GM20000 (cell line): ENCODE data around the gene GTF2IRD1.
"Not testable (repeated sequence)": the region's sequence is repeated elsewhere in the genome, so short reads cannot be mapped to it uniquely, and the experiment has no call there.

Source experiments
- DNase-seq: peaks from one replicate; pipeline ENCODE4 v3.0.0; 2012; ENCODE audit warnings: low spot score
- TF ChIP-seq, protein P1 (sequence below): IDR thresholded peaks from 2 replicates; pipeline ENCODE4 v1.5.1; 2012; ENCODE audit warnings: mild to moderate bottlenecking, control low read depth; ENCODE audit errors: extremely low read depth, missing control alignments

Gene GTF2IRD1

DNA sequence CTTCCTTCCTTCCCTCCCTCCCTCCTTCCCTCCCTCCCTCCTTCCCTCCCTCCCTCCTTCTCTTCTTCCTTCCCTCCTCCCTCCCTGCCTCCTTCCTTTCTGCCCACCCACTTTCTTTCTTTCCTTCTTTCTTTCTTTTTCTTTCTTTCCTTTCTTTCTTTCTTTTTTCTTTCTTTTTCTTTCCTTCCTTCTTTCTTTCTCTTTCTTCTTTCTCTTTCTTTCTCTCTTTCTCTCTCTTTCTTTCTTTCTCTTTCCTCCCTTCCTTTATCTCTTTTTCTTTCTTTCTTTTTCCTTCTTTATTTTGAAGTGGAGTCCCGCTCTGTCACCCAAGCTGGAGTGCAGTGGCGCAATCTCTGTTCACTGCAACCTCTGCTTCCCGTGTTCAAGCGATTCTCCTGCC lies 33.7 kb upstream of the GTF2IRD1 start:
- no peak for DNase-seq
- TF ChIP-seq, protein P1, sequence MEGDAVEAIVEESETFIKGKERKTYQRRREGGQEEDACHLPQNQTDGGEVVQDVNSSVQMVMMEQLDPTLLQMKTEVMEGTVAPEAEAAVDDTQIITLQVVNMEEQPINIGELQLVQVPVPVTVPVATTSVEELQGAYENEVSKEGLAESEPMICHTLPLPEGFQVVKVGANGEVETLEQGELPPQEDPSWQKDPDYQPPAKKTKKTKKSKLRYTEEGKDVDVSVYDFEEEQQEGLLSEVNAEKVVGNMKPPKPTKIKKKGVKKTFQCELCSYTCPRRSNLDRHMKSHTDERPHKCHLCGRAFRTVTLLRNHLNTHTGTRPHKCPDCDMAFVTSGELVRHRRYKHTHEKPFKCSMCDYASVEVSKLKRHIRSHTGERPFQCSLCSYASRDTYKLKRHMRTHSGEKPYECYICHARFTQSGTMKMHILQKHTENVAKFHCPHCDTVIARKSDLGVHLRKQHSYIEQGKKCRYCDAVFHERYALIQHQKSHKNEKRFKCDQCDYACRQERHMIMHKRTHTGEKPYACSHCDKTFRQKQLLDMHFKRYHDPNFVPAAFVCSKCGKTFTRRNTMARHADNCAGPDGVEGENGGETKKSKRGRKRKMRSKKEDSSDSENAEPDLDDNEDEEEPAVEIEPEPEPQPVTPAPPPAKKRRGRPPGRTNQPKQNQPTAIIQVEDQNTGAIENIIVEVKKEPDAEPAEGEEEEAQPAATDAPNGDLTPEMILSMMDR = no peak

DNA sequence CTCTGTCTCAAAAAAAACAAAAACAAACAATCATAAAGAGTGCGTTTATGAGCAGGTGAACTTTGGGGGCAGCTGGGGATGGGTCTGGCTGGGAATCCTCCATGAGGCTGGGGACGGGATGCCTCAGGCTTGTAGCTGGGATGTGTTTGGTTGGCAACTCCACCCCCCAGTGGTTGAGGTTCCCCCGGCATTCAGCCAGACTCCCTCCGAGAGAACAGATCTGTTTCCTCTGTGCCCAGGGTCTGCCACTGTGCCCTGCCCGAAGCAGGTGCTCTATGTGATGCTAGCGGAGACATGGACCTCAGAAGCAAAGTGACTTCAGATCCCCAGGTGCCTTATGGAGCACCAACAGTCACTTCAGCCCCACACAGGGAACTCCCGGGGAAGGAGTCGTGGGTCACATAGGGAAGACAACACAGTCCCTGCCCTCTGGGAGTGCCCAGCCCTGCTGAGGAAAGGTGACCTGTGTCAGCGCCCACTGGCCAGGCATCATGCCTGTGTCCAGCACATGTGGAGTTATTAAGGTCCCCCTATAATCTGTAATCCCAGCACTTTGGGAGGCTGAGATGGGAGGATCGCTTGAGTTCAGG lies 29.3 kb upstream of the GTF2IRD1 start:
- DNase-seq = no peak
- TF ChIP-seq, protein P1 = no peak

DNA sequence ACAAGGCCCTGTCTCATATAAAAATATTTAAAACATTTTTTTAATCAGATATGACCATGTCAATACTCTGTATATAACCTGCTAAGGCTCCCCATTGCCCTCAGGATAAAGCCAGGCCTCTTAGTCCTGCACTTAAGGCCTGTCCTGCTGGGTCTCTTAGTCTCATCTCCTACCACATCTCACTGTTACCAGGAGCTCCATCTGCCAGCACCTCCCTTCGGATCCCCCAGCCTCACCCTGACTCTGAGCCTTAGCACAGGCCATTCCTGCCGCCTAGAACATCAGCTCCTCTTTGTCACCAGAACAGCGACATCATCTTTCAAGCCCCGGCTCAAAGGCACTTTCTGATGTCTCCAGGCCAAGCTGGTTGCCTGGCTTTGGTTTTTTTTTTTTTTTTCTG lies 25.7 kb upstream of the GTF2IRD1 start:
- no peak for DNase-seq
- TF ChIP-seq, protein P1 = no peak

DNA sequence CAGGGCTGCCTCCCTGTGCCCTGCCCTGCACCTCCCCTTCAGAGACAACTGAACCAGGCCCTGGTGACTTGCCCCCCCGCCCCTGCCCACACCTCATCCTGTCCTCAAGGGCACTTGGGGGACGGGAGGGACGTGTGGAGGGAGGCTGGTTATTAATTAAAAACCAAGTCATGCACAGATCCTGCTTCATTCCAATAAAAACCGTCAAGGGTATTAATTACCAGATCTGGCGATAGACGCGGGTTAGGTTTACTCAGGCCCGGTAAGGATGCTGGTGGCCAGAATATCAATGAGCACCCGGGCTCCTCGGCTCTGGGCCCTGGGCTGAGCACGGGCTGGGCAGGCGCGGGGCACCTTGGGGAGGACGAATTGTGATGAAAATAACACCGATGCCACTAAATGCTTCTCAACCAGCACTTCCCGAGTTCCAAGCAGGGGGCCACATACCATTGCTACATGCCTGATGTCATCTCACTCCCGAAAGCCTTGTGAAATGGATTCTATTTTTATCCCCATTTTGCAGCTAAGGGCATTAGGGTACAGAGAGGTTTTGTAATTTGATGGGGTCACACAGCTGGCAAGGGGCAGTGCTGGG lies 24.5 kb upstream of the GTF2IRD1 start:
- TF ChIP-seq, protein P1 = no peak
- DNase-seq = no peak

DNA sequence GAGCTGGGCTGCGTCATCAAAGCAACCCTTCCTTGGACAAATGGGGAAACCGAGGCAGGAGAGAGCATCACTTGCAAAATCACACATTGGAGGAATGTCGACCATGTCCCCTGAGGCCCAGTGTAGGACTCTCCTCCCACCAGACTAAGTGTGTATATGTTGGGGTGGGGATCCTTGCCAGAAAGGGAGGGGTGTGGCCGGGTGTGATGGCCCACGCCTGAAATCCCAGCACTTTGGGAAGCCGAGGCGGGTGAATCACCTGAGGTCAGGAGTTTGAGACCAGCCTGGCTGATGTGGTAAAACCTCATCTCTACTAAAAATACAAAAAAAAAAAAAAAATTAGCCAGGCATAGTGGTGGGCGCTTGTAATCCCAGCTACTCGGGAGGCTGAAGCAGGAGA lies 23.3 kb upstream of the GTF2IRD1 start:
- DNase-seq = not testable (repeated sequence)

DNA sequence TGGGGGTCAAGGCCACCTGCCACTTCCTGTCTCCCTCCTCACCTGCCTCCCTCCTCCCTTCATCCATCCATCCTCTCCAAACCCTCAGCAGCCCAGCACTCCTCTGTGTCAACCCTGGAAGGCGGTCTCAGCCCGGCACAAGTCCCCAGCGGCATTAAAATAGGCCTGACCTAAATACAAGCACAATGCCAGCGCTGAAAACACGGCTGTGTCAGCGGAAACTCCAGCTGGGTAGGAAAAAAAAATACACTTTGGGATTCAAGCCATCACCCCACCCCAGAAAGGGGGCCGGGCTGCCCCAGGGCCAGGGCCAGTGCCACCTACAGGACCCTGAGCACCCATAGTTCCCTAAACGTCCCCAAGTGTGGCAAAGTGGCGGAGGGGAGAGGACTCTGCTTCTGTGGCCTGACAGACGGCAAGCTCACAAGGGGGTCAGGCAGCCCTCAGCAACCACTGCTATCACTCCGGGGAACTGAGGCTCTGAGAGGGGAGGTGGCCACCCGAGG lies 22.7 kb upstream of the GTF2IRD1 start:
- DNase-seq = no peak
- TF ChIP-seq, protein P1 = no peak

DNA sequence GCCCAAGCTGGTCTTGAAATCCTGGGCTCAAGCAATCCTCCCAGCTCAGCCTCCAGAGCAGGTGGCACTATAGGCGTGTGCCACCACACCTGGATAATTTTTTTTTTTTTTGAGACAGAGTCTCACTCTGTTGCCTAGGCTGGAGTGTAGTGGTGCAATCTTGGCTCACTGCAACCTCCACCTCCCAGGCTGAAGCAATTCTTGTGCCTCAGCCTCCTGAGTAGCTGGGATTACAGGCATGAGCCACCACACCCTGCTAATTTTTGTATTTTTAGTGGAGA lies 16.5 kb upstream of the GTF2IRD1 start:
- not testable (repeated sequence) for DNase-seq

DNA sequence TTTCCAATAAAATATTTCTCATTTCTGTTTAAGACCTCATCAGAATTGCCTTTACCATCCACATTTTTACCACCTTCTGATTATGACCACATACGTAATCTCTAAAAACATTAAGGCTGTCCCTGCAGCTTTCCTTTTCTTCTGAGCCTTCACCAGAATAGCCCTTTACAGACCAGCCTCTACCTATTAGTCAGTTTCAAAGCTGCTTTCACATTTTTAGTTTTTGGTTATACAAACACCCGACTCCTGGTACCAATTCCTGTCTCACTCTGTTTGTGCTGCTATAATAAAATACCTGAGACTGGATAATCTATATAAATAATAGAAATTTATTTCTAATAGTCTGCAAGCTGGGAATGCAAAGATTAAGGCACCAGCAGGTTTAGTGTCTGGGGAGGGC lies 15.4 kb upstream of the GTF2IRD1 start:
- TF ChIP-seq, protein P1 = no peak
- no peak for DNase-seq

DNA sequence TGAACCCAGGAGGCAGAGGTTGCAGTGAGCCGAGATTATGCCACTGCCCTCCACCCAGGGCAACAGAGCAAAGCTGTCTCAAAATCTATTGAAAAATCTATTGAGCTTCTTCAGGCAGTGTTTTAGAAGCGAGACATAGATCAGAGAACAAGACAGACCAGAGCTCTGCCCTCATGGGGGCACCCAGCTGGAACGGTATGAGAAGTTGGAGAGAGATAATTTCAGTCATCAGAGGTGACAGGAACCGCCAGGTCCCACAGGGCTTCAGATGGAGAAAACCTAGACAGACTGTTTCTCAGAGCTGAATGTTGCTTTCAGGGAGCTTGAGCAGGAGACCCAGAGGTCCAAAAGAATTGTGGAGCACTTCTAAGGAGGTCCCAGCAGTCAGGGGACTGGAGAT lies 14.2 kb upstream of the GTF2IRD1 start:
- no peak for DNase-seq
- TF ChIP-seq, protein P1 = no peak

DNA sequence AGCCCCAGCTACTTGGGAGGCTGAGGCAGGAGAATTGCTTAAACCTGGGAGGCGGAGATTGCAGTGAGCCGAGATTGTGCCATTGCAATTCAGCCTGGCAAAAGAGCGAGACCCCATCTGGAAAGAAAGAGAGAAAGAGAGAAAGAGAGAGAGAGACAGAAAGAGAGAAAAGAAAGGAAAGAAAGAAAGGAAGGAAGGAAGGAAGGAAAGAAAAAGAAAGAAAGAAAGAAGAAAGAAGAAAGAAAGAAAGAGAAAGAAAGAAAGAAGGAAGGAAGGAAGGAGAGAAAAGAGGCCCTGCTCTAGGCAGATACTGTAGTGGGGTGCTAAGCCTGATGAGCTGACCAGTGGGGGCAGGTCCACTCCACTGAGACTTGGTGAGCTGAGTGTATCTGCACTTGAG lies 13.6 kb upstream of the GTF2IRD1 start:
- DNase-seq = not testable (repeated sequence)
